T-helper 2 cell treated with Interferon-gamma antibody and Interleukin-4, amounts not matched to agents 100 ng/mL and 5 ng/mL, for 36 hours (primary cell): ENCODE data around the gene PLK5. TPM values are rescaled to one million over a fixed set of nuclear protein-coding genes. Genes with fewer than 3 reads are reported as not detected.
"Not testable (repeated sequence)": the region's sequence is repeated elsewhere in the genome, so short reads cannot be mapped to it uniquely, and the experiment has no call there.

Source experiments
- intact Hi-C: fragments of 100-400 bp; cut with micrococcal nuclease; formaldehyde crosslinking; loops from one replicate; pipeline ENCODE4 v1.15.1; 2023
- total RNA-seq: library from RNA; stranded (reverse); gene quantifications from 2 replicates; pipeline ENCODE4 v1.2.3, GENCODE V29; 2022

The PLK5 gene
- total RNA-seq, 1 donor from 2014 or later: 0.07 TPM

GRCh38 chr19:1491114-1491848, 32.6 kb upstream of the PLK5 start, which contains the start of gene REEP6:
REEP6 (plus strand) TSS chr19:1491181; CDS start chr19:1491270, 89 bp downstream.
- intact Hi-C loops: no loop called here

DNA sequence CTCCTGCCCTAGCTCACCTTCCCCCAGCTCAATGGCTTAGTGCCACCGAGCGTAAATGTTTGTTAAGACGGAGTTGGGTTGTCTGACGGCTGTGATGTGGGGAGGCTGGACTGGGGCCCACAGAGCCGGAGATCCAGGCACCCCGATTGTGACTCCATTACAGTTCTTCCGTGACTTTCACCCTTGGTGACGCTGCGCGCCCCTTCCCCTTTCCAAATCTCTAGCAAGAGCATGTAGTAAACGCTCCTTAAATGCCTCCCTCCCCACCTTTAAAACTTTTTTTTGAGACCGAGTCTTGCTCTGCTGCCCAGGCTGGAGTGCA, 32.1 kb upstream of the PLK5 start:
- intact Hi-C loops: no loop called here

DNA sequence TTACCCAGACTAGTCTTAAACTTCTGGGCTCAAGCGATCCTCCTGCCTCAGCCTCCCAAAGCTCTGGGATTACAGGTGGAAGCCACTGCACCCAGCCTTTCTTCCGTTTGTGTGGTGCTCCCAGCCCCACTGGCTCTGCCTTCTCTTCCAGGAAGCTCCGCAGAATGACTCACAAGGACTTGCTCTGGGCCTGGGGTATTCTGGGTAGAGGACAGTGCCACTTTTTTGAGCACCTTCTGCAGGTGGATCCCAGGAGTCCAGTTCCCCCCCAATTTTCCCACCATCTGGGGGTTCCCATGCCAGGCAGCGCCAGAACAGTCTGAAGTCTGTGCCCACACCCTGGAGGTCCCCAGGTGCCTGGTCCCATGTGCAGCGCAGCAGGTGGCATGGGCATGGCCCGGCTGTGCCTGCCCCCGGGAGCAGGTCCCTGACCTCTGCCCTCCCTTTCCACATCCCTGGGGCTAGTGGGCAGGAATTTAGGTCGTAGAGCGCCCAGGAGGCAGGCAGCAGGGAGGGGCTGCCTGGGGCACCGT, 31.3 kb upstream of the PLK5 start:
- intact Hi-C loops: no loop called here

- intact Hi-C loops: no loop called here
Measured at GRCh38 chr19:1494115-1494815, 29.6 kb upstream of the PLK5 start.

- intact Hi-C loops: no loop called here
Measured at GRCh38 chr19:1495051-1495798, 28.7 kb upstream of the PLK5 start.

- intact Hi-C loops: no loop called here
Measured at GRCh38 chr19:1495799-1496713, 27.8 kb upstream of the PLK5 start.

DNA sequence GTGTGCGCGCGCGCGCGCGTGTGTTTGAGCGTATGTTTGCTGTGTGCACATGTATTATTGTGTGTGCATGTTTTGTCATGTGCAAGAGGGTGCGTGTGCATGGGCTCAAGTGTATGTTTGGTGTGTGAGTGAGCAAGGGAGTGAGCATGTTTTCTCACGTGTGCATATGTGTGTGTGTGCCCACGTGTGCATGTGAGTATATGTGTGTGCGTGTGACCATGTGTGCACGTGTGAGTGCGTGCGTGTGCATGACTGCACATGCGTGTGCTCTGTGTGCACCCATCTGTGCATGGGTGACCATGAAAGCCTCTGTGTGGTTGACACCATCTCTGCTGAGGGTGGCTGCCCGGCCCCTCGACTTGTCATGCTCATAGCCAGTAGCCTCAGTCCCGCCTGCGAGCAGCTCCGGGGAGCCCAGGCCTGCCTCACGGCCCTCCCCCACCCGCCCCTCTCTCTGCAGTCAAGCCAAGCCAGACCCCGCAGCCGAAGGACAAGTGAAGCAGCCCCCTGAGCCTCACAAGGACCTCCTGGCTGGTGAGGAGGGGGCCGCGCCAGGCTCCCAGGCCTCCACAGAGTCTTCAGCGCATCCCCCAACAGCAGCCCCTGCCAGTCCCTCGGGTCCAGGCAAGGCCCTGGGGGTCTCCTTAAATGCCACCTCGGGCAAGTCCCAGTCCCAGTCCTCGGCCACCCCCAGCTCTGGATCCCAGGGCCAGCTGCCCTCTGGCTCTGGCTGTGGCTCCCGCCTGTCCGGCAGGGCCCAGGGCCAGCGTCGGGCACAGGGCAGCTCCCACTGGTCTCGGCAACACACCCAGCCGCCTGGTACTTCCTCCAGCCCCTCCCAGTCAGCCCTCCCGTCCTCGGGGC, 26.9 kb upstream of the PLK5 start:
- intact Hi-C loops: no loop called here

DNA sequence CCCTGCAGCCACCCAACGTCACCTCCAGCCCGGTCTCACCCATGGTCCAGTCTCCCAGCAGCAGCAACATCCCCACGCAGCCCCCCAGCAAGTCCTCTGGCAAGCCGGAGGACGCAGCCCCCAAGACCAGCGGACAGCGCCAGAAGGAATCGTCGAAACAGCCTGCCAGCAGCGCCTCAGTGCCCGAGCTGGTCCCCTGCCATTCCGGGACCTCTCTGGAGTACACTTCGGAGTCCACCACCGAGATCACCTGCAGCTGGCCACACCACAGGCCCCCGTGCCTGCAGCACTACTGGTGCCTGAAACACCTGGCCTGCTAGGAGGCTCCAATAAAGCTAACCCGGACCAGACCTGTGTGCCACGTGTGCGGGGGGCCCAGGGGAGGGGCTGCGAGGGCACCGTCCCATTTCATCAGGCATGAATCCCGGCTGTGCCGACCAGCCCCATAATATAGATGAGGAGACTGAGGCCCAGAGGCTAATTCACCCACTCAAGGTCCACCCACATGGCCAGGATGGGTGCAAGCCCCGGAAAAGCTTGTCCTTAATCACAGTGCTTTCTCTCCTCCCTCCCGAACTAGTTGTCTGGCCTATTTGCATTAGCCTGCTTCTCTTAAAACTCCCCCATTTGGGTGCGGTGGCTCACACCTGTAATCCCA, 26.2 kb upstream of the PLK5 start:
- intact Hi-C loops: no loop called here

- intact Hi-C loops: not testable (repeated sequence)
Measured at GRCh38 chr19:1499231-1499630, 24.6 kb upstream of the PLK5 start.

GRCh38 chr19:1501200-1501595, 22.7 kb upstream of the PLK5 start:
- intact Hi-C loops: no loop called here

- intact Hi-C loops: no loop called here
Measured at GRCh38 chr19:1502433-1503088, 21.3 kb upstream of the PLK5 start.

DNA sequence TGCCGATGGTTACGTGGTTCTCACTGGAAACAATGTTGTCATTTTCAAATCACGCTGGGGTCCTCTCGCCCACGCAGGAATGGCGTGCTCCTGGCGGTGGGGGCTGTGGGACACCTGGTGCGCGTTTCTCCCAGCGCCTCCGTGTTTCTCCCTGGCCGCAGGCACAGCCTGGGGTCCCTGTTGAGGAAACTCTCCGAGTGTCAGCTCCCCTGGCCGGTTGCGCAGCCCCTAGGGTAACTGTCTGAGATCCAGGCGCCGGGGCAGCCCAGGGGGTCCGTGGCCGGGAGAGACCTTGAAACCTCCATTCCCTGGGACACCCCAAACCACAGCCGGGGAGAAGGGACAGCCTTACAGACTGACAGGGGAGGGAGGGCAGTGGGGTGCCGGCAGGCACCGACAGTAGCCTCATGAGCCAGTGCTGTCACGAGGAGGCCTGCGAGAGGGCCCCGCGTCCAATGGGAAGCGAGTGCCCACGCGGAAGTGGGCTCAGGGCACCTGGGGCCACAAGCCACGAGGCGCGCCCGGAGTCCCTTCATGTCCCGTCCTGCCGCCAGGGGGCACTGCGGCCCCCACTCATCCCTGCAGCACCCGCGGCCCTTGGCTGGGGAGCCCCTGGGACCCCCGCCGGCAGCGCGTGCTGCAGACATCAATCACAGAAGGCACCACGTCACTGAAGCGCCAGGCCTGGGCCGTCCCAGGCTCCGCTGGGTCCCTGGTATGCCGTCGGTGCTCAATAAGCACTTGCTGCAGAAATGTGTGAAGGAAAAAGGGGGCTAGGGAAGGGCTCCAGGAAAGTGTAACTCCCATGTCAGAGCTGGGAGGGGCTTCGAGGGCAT, 20.6 kb upstream of the PLK5 start:
- intact Hi-C loops: no loop called here

DNA sequence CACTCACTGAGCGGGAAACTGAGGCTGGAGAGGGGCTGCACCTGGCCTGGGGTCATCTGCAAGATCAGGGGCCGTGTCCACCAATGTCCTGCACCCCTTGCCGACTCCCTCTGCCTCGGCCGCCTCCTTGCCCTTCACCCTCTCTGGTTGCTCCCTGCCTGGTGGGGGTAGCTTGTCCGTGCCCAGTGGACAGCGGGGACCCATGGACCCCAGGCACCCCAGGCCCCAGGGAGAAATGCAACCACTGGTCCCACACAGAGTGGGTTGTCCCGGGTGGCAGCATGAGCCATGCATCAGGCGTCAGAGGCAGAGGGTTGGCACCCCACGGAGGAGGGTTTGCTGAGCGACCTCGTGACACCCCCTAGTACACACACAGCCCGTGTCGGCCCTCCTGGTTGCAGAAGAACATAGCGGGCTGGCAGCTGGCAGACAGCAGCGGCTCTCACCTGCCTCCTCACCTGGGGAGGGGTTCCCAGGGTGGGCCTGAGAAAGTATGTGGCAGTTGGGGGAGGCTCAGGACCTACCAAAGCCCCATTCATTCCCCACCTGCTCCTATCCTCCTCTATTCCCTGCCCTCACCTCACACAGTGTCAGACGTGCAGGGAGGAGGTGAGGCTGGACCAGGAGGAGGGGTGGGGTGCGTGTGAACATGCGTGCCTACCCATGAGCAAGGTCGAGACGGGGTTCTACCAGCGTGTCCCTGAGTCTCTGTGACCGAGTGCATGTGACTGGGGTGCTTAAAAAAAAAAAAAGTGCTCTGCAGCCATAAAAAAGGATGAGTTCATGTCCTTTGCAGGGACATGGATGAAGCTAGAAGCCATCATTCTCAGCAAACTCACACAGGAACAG, 19.7 kb upstream of the PLK5 start:
- intact Hi-C loops: no loop called here

GRCh38 chr19:1505012-1505411, 18.9 kb upstream of the PLK5 start:
- intact Hi-C loops: no loop called here

DNA sequence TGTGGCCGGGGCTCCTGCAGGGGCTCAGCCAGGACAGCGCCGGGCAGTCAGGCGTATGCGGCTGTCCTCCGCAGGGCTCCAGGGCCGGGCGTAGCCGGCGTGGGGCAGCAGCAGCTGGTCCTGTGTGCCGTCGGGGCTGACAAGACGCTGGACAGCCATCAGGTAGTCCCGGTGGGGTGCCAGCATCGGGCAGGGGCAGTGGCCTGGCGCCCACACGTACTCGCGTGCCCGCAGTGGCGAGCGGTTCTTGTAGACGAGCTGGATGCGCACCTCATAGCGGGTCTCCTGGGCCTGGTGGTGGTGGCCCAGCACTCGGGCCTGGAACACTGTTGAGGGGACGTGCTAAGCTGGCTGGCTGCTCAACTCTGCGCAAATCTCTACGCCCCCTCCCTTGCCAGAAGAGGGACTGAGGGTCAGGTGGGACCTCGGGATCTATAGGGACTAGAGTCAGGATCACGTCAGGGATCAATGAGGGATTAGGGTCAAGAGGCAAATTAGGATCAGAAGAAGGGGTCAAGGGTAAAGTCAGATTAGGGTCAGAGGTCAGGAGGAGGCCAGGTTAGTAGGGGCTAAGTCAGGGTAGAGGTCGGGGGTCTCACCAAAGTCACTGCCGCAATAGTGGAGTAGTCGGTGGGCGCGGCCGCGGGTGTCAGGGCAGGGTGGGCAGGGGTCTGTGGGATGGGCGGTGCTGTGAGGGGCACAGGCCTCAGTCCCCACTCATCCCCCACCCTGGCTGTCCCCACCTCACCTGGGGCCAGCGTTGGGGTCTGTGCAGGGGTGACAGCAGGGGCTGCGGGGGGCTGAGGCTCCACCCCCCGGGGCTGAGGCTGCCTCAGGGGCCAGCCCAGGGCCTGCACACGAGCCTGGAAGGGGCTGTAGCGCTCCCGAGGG, 17.6 kb upstream of the PLK5 start:
- intact Hi-C loops: no loop called here

DNA sequence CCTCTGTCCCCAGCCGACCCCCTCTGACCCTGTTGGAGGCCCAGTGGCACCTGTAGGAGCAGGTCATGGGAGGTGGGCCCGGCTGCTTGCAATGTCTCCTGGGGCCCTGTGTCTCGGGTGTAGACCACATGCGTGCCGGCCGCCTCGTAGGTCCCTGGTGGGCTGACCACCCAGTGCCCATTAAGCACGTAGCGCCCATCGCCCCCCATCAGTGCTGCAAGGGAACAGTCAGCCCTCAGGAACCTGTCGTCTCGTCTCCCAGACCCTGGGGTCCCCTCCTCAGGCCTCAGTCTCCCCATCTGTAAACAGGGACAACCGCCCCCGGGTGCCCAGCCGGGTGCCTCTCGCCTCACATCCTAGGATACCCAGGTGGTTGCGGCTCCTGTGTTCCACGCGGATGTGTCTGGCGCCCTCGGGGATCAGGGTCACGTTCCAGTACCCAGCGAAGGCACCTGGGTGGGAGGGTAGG, 16.7 kb upstream of the PLK5 start:
- intact Hi-C loops: no loop called here
